GM21619 (cell line): ENCODE measurements around the gene KRTAP10-7.
"Not testable (repeated sequence)": the region's sequence is repeated elsewhere in the genome, so short reads cannot be mapped to it uniquely, and the experiment has no call there.

ENCODE experiments used
- ATAC-seq: cut with Tn5 transposase; IDR thresholded peaks from one replicate; pipeline ENCODE4 v1.9.1; 2021; ENCODE audit not compliant: unreplicated experiment

KRTAP10-7 gene

GRCh38 chr21:44571844-44572782 is 28.3 kb upstream of the KRTAP10-7 start:
- ATAC-seq, result no peak

DNA sequence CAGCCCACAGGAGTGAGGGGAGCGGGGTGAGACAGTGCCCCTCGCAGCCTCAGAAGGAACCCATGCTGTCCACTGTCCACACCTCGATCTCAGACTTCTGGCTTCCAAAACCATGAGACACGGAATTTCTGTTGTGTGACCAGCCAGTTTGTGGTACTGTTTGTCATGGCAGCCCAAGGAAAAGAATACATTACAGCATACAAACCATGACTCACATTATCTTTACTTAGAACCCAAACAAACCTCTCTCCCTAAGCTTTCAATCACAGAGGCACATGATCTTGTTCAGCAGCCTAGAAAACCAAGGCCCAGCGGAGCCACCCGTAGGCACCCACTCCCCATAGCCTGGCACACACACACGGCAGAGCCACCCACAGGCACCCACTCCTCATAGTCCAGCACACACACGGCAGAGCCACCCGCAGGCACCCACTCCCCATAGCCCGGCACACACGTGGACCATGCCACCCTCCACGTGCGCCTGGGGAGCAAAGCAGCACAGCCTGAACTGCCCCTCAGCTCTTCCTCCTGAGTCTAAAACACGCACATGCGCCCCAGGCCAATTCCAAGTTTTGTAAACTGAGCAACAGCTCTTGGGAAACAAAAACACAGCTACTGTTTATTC is 27.3 kb upstream of the KRTAP10-7 start:
- no peak for ATAC-seq

DNA sequence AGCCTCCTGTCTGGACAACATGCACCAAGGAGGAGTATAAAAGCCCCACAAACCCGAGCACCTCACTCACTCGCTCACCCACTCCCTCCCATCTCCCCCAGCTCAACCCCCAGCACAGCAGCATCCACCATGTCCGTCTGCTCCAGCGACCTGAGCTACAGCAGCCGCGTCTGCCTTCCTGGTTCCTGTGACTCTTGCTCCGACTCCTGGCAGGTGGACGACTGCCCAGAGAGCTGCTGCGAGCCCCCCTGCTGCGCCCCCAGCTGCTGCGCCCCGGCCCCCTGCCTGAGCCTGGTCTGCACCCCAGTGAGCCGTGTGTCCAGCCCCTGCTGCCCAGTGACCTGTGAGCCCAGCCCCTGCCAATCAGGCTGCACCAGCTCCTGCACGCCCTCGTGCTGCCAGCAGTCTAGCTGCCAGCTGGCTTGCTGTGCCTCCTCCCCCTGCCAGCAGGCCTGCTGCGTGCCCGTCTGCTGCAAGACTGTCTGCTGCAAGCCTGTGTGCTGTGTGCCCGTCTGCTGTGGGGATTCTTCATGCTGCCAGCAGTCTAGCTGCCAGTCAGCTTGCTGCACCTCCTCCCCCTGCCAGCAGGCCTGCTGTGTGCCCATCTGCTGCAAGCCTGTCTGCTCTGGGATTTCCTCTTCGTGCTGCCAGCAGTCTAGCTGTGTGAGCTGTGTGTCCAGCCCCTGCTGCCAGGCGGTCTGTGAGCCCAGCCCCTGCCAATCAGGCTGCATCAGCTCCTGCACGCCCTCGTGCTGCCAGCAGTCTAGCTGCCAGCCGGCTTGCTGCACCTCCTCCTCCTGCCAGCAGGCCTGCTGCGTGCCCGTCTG is 26.6 kb upstream of the KRTAP10-7 start, which contains the start of gene KRTAP10-4:
KRTAP10-4 (plus strand) TSS at position 100 of the 827 bp plus-strand sequence; CDS start at position 130, 30 bp downstream.
- ATAC-seq, result not testable (repeated sequence)

DNA sequence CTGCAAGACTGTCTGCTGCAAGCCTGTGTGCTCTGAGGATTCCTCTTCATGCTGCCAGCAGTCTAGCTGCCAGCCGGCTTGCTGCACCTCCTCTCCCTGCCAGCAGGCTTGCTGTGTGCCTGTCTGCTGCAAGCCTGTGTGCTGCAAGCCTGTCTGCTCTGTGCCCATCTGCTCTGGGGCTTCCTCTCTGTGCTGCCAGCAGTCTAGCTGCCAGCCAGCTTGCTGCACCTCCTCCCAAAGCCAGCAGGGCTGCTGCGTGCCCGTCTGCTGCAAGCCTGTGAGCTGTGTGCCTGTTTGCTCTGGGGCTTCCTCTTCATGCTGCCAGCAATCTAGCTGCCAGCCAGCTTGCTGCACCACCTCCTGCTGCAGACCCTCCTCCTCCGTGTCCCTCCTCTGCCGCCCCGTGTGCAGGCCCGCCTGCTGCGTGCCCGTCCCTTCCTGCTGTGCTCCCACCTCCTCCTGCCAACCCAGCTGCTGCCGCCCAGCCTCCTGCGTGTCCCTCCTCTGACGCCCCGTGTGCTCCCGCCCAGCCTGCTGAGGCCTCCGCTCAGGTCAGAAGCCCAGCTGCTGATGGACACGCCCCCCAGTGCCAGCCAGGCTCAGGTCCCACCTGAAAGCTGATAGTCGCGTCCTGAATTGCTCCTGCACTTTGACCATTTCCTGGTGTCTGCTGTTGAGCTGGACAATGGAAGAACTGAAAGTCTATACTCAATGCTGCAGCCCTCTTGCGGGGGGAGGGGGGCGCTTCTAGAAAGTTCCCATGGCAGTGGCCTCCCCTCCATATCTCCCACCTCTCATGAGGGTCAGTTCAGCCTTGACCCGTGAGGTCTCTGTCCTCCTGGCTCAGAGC is 25.7 kb upstream of the KRTAP10-7 start:
- no peak for ATAC-seq

DNA sequence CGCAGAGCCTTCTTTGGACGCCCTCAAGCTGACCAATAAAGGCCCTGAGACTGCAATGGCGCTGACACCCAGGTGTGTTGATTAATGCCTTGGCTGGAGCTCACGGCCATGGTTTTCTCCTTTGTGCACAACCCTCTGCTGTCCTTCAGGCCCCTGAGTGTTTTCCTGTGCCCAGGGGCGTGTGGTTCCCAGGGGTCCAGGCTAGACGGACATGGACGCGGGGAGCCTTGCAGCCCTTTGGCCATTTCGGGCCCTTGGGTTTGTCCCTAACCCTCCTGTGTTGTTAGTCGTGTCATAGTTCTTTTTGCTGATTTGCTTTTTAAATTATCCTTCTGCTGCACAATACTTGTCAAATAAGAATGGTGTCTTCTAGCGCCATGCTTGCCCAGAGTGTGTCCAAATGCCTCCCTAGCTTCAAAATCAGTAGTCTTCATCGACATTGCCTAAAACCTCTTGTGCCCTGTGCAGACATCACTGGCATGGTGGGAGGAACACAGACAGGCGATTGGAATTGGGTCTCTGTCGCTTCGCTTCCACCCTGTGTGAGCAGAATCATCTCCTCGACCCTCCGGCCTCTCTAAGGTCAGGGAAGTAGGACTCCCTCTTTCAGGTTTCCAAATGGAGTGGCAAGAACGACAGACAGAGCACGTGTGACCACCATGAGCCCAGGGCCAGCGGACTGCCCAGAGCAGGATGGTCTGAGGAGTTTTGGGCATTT is 24.9 kb upstream of the KRTAP10-7 start:
- ATAC-seq, result no peak

DNA sequence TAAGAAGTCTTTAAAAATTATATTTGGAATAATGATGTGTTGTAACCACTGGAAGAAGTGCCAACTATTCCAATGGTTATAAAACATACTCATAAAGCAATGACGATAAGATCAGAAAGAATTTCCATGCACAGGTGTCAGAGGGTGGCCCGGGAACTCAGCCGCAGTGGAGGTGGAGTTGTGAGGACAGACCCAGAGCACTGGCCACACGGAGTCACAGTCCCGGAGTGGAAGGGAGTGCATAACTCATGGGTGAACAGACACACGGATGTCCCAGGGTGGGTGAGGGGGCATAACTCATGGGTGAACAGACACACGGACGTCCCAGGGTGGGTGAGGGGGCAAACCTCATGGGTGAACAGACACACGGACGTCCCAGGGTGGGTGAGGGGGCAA is 24.4 kb upstream of the KRTAP10-7 start:
- no peak for ATAC-seq

DNA sequence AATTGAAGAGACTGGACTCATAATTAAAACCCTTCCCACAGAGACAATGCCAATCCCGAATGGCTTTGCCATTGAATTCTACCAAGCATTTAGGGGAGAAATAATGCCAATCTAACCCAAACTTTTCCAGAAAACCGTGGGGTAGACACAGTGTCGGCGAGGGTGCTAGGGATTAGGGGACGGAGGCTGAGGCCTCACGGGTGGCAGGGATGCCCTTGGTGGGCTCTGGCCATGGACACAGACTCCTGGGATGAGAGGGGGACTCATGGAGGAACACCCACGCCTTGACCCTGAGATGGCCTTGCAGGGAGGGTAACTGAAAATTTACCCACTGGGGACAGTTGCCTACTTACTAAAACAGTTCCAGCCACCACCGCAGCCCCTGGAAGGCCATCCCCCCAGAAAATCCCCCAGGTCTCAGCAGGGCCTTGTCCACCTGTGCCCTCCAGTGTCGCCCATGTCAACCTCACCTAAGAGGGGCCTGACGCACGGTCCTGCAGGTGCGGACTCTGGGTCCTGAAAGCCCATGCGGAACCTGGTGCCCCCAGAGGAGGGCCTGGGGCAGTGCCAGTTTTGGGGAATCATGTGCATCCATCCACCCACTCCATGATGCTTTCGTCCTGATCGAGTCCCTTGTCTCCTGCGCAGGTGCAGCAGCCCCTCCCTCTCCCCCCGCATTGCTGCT is 21.9 kb upstream of the KRTAP10-7 start:
- ATAC-seq, result no peak

- ATAC-seq, result no peak
Observed at GRCh38 chr21:44579056-44579832, 21.2 kb upstream of the KRTAP10-7 start.

DNA sequence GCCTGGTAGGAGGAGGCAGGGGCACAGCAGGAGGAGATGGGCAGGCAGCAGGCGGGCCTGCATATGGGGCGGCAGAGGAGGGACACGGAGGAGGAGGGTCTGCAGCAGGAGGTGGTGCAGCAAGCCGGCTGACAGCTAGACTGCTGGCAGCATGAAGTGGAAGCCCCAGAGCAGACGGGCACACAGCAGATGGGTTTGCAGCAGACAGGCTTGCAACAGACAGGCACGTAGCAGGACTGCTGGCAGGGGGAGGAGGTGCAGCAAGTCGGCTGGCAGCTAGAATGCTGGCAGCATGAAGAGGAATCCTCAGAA is 20.6 kb upstream of the KRTAP10-7 start:
- ATAC-seq, result no peak

DNA sequence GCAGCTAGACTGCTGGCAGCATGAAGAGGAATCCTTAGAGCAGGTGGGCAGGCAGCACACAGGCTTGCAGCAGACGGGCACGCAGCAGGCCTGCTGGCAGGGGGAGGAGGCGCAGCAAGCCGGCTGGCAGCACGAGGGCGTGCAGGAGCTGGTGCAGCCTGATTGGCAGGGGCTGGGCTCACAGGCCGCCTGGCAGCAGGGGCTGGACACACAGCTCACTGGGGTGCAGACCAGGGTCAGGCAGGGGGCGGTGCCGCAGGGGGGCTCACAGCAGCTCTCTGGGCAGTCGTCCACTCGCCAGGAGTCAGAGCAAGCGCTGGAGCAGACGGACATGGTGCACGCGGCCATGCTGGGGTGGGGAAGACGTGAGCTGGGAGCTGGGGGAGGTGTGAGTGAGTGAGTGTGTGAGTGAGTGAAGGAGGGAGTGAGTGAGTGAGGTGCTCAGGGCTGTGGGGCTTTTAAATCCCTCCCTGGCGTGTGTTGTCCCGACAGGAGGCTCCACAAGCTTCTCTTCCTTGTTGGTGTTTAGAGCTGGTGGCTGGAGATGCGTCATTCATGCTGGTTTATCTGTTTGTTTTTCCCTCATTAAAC is 20.1 kb upstream of the KRTAP10-7 start, which contains the start of gene KRTAP10-5:
KRTAP10-5 (minus strand) TSS at position 374 of the 591 bp plus-strand sequence; CDS start at position 348, 26 bp downstream.
- not testable (repeated sequence) for ATAC-seq

DNA sequence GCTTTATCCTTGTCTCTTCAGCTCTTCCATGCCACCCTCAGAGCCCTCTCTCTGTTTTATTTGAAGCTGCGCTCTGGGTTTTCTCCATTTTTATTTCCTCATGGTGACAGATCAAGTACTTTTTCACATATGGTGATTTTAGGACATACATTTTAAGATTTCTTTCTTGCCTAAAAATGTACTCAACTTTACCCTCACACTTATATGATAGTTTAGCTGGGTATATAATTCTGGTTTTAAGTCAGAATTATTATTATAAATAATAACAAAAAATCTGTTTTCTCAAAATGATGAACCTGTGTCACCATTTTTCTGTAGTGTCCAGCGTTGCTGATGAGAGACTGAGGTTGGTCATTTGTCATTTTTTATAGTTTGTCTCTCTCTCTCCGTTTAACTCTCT is 19.2 kb upstream of the KRTAP10-7 start:
- ATAC-seq, result no peak

GRCh38 chr21:44582055-44582454 is 18.3 kb upstream of the KRTAP10-7 start:
- ATAC-seq, result no peak

DNA sequence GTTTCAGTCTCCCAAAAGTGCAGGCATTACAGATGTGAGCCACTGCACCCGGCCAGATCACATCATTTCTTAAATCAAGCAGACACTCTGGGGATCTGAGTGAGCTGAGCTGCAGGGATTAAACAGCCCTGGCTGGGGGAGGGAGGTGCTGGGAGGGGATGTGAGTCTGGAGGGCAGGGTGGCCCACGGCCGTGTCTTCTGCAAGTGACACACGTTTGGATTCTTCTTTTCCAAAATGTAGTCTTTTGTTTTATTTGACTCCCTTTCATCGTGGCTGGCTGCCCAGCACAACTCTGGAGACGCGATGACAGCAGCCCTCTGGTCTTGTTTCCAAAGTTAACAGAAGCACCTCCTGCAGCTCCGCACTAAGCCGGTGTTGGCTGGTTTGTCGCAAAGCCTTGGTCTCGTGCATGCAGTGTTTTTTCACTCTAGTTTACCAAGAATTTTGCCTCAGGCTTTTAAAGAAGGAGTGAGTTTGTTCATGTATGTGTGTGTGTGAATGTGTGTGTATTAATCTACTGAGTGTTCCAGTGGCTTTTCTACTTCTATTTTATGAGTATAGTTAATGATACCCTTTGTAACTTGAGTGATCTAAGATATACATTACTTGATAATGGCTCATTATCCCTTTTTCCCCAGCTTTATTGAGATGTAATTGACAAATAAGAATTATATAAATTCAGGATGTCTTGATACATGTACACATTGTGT is 17.2 kb upstream of the KRTAP10-7 start:
- ATAC-seq, result no peak

DNA sequence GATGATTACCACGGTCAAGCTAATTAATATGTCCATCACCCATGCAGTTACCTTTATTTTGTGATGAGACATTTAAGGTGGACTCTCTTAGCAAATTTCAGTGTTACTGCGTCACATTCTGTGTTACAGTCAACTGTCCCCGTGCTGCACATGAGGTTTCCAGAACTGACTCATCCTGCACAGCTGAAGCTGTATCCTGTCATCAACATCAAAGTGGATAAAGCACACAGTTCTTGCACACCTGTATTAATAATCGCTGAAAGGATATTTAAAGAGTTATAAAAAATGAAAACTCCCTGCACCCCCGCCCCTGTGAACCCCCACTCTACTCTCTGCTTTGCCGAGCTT is 16.6 kb upstream of the KRTAP10-7 start:
- ATAC-seq, result no peak

DNA sequence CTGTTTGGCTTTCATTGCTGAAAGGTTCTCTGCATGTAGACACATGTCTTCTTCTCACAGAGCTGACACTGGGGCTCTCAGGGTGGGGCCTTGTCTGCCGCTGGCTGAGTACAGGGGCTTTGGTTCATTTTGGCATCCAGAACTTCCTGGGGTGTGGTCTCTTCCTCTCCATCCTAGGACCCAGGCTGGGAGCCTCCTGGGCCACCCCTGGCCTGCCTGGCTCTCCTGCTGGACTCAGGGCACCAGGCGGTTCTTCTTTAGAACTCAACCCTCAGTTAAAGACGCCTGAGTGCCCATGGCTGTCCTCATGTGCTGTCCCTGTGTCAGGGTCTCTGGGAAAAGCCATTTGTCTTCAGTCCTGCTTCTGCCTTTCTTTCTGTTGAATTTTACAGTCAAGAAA is 14.5 kb upstream of the KRTAP10-7 start:
- ATAC-seq, result no peak

DNA sequence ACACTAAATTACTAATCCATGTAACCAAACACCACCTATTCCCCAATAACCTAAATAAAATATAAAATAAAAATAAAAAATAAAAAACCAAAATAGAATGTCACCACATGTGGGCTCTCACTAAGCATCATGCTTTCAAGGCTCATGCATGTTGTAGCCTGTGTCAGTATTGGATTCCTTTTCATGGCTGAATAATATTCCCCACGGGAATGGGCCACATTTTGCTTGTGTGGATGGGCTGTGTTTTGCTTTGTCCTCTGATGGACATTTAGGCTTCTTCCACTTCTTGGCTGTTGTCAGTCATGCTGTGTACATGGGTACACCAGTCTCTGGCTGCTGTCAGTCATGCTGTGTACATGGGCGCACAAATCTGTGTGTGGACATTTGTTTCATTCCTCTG is 11.3 kb upstream of the KRTAP10-7 start:
- ATAC-seq, result no peak

GRCh38 chr21:44589586-44590305 is 10.7 kb upstream of the KRTAP10-7 start:
- no peak for ATAC-seq
